Measurements from ENCODE around the gene RACGAP1. TPM values are rescaled to one million over a fixed set of nuclear protein-coding genes. Genes with fewer than 3 reads are reported as not detected.

The RACGAP1 gene
- total RNA-seq, 4 donors from 2014 or later: 4.0 to 7.2 (median 6.2) TPM

GRCh38 chr12:49980501-49981349 lies 44.6 kb downstream of the RACGAP1 start:
- no peaks in the 10 kb centered on the region for H3K9me3 ChIP-seq
- TF ChIP-seq POLR2A (IDR thresholded peaks at IDR 0.05) (no peak), CTCF (IDR thresholded peaks at IDR 0.05) (no peak)
- H3K36me3 ChIP-seq: no peaks in the 10 kb centered on the region
- no peak for DNase-seq
- no peaks in the 10 kb centered on the region for H3K4me1 ChIP-seq
- no peaks in the 10 kb centered on the region for H3K27me3 ChIP-seq
- H3K4me3 ChIP-seq (replicated peaks in 1 of 3): no peak overlapping the region
- no peak overlapping the region for H3K27ac ChIP-seq
- intact Hi-C loops (cut with DNase I): no loop called here
- 85 to 86% methylated on average over 10 of the region's 10 CpGs for WGBS, 2 donors

GRCh38 chr12:49979791-49980190 lies 45.5 kb downstream of the RACGAP1 start:
- intact Hi-C loops (cut with DNase I): no loop called here
- 85 to 90% methylated on average over 3 of the region's 3 CpGs for WGBS, 2 donors

GRCh38 chr12:49979016-49979586 lies 46.2 kb downstream of the RACGAP1 start:
- Histone ChIP-seq H3K9me3 (no peaks in the 10 kb centered on the region), H3K4me1 (no peaks in the 10 kb centered on the region), H3K36me3 (no peaks in the 10 kb centered on the region), H3K4me3 (replicated peaks in 1 of 3) (no peak overlapping the region), H3K27me3 (no peaks in the 10 kb centered on the region), H3K27ac (no peak overlapping the region)
- TF ChIP-seq POLR2A (IDR thresholded peaks at IDR 0.05): no peak
- TF ChIP-seq CTCF (IDR thresholded peaks at IDR 0.05): no peak
- no peak for DNase-seq
- 89% methylated on average over 10 of the region's 10 CpGs for WGBS, 2 donors
- intact Hi-C loops (cut with DNase I): no loop called here

More at GRCh38 chr12:49979791-49980190, 45.5 kb downstream of the RACGAP1 start:
- H3K36me3 ChIP-seq: no peaks in the 10 kb centered on the region
- H3K9me3 ChIP-seq: no peaks in the 10 kb centered on the region
- no peak for TF ChIP-seq CTCF (IDR thresholded peaks at IDR 0.05)
- no peak for TF ChIP-seq POLR2A (IDR thresholded peaks at IDR 0.05)
- H3K27me3 ChIP-seq: no peaks in the 10 kb centered on the region
- no peak for DNase-seq
- H3K4me1 ChIP-seq: no peaks in the 10 kb centered on the region
- H3K4me3 ChIP-seq (replicated peaks in 1 of 3): no peak overlapping the region
- H3K27ac ChIP-seq: no peak overlapping the region

GRCh38 chr12:49978125-49978524 lies 47.2 kb downstream of the RACGAP1 start:
- Histone ChIP-seq H3K36me3 (no peaks in the 10 kb centered on the region), H3K4me3 (replicated peaks in 1 of 3) (no peak overlapping the region), H3K27ac (no peak overlapping the region), H3K27me3 (no peaks in the 10 kb centered on the region), H3K4me1 (no peaks in the 10 kb centered on the region), H3K9me3 (no peaks in the 10 kb centered on the region)
- no peak for DNase-seq
- intact Hi-C loops (cut with DNase I): no loop called here
- WGBS, 2 donors: 84 to 87% methylated on average over 4 of the region's 4 CpGs
- TF ChIP-seq POLR2A (IDR thresholded peaks at IDR 0.05) (no peak), CTCF (IDR thresholded peaks at IDR 0.05) (no peak)

GRCh38 chr12:49976557-49976956 lies 48.7 kb downstream of the RACGAP1 start:
- H3K27ac ChIP-seq: no peak overlapping the region
- H3K4me1 ChIP-seq: no peaks in the 10 kb centered on the region
- whole genome bisulfite sequencing, 2 donors: 90 to 95% methylated on average over 2 of the region's 2 CpGs
- TF ChIP-seq CTCF (IDR thresholded peaks at IDR 0.05) (no peak), POLR2A (IDR thresholded peaks at IDR 0.05) (no peak)
- DNase-seq: no peak
- intact Hi-C loops (cut with DNase I): no loop called here
- H3K9me3 ChIP-seq: no peaks in the 10 kb centered on the region
- H3K27me3 ChIP-seq: no peaks in the 10 kb centered on the region
- no peaks in the 10 kb centered on the region for H3K36me3 ChIP-seq
- H3K4me3 ChIP-seq (replicated peaks in 1 of 3): no peak overlapping the region
